ENCODE results near the gene CA7. TPM values are rescaled to one million over a fixed set of nuclear protein-coding genes. Genes with fewer than 3 reads are reported as not detected.
A peak's percentile ranks its signal among the peaks of the same experiment; 100 is the strongest.

The CA7 gene
- total RNA-seq, 4 donors from 2014 or later: 0.19 TPM; not detected in 3

GRCh38 chr16:66891797-66892196 is 47.6 kb downstream of the CA7 start:
- ATAC-seq (no peak), DNase-seq (no peak)
- in situ Hi-C loops (cut with MboI; ENCODE audit: low sequenced_read_pairs in 4 of 4): no loop called here
- no peak overlapping the region for H3K27ac ChIP-seq
- TF ChIP-seq CTCF (IDR thresholded peaks at IDR 0.05 in 4 of 5, conservative IDR thresholded peaks at IDR 0.05 in 1 of 5) (no peak), POLR2A (IDR thresholded peaks at IDR 0.05) (no peak)
- H3K27me3 ChIP-seq: no peaks in the 10 kb centered on the region
- intact Hi-C loops (cut with DNase I; ENCODE audit: low total_unique reads): no loop called here
- H3K36me3 ChIP-seq: no peaks in the 10 kb centered on the region
- peaks cover 0 to 4% of the 10 kb centered on the region in 2 donors for H3K4me1 ChIP-seq
- H3K9me3 ChIP-seq: no peaks in the 10 kb centered on the region
- H3K4me3 ChIP-seq: no peak overlapping the region

DNA sequence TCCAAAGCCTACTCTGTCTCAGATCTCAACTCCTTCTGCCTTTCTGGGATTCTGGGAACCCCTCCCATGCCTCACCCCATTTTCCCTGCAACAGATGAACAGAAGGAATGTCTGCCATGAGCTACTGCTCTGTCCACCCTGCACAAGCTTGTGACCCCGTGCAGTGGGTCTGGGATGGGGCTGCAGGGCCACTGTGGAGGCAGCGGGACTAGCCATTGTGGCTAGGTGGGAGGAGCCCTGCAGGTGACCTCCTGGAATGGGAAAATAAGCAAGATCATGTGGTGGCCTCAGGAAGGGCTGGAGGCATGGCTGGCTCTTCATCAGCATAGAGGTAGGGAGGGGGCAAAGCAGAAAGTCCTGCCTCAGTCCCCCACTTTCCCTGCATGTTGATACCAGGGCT is 49.8 kb downstream of the CA7 start:
- no peaks in the 10 kb centered on the region for H3K9me3 ChIP-seq
- H3K4me1 ChIP-seq: peaks cover 11 to 14% of the 10 kb centered on the region in 2 donors
- intact Hi-C loops (cut with DNase I; ENCODE audit: low total_unique reads): loop anchor here (2.0 kb wide), 1 partner anchor 261 kb away; no protein-coding TSS in a partner anchor
- in situ Hi-C loops (cut with MboI; ENCODE audit: low sequenced_read_pairs in 4 of 4): no loop called here
- H3K27me3 ChIP-seq: no peaks in the 10 kb centered on the region
- no peak for TF ChIP-seq POLR2A (IDR thresholded peaks at IDR 0.05)
- no peak for TF ChIP-seq CTCF (IDR thresholded peaks at IDR 0.05 in 4 of 5, conservative IDR thresholded peaks at IDR 0.05 in 1 of 5)
- DNase-seq (no peak), ATAC-seq (no peak)
- no peak overlapping the region for H3K27ac ChIP-seq
- H3K36me3 ChIP-seq: no peaks in the 10 kb centered on the region
- H3K4me3 ChIP-seq: no peak overlapping the region

DNA sequence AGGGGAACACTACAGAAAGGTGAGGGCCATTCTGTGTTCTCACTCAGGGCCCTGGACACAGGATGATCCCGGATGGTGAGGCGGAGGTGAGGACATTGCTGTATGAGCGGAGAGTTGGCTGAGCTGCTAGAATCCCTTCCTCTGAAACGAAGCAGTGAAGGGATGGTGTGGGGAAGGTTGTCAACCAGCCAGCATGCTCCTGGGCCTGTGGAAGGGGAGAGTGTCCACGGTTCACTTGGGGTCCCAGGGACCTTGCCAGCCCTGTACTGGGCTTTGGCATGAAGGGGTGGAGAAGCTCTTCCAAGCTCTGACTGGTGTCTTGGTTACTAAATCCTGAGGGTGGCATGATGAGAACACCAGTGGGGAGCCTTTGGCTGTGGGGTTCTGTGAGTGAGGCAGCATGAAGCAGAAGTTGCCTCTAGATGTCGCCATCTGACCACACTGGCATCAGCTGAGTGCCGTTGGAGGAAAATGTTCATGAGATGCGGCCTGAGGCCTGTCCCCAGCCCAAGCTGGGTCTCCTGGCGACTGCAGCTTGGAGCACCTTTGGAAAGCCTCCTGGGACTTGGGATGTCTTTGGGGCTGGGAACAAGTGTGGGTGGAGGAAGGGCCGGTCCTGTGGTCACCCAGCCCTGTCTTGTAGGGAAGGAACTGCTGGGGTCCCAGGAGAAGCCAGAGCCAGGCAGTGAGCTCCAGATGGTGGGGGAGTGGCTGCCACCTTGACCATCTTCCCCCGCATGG is 50.9 kb downstream of the CA7 start:
- ATAC-seq (peak; percentile 51 to 53), DNase-seq (peak; percentile 66 to 81)
- peak overlapping the region; percentile 71 to 98 (median 96) for H3K27ac ChIP-seq
- H3K9me3 ChIP-seq: no peaks in the 10 kb centered on the region
- no peak for TF ChIP-seq POLR2A (IDR thresholded peaks at IDR 0.05)
- TF ChIP-seq CTCF (IDR thresholded peaks at IDR 0.05 in 4 of 5, conservative IDR thresholded peaks at IDR 0.05 in 1 of 5): peak; percentile 80 to 94 (median 88)
- no peaks in the 10 kb centered on the region for H3K27me3 ChIP-seq
- no peak overlapping the region for H3K4me3 ChIP-seq
- intact Hi-C loops (cut with DNase I; ENCODE audit: low total_unique reads) (loop anchor here (1.0 to 2.0 kb wide), 2 partner anchors 33 to 260 kb away; no protein-coding TSS in a partner anchor), in situ Hi-C loops (cut with MboI; ENCODE audit: low sequenced_read_pairs in 4 of 4) (no loop called here)
- H3K36me3 ChIP-seq: no peaks in the 10 kb centered on the region
- H3K4me1 ChIP-seq: peaks cover 21 to 25% of the 10 kb centered on the region in 2 donors

DNA sequence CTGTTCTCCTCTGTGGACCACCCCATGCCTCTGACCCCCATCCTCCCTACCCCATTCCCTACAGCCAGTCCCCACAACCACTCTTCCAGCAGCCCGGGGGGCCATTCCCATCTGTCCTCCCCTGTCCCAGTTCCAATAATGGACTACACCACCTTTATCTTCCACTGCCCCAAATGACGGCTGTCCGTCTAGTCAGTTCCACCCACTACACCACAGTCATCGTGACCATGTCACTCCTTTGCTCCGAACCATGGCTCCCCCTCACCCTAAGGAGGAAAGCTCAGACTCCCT is 51.4 kb downstream of the CA7 start:
- Histone ChIP-seq H3K4me1 (peaks cover 26 to 30% of the 10 kb centered on the region in 2 donors), H3K9me3 (no peaks in the 10 kb centered on the region), H3K27ac (peak overlapping the region; percentile 71 to 98 (median 96)), H3K36me3 (no peaks in the 10 kb centered on the region), H3K4me3 (no peak overlapping the region), H3K27me3 (no peaks in the 10 kb centered on the region)
- intact Hi-C loops (cut with DNase I; ENCODE audit: low total_unique reads) (loop anchor here (1.0 to 2.0 kb wide), 2 partner anchors 33 to 259 kb away; no protein-coding TSS in a partner anchor), in situ Hi-C loops (cut with MboI; ENCODE audit: low sequenced_read_pairs in 4 of 4) (no loop called here)
- DNase-seq (no peak), ATAC-seq (no peak)
- TF ChIP-seq CTCF (IDR thresholded peaks at IDR 0.05 in 4 of 5, conservative IDR thresholded peaks at IDR 0.05 in 1 of 5) (no peak), POLR2A (IDR thresholded peaks at IDR 0.05) (no peak)

Data from gastrocnemius medialis (tissue), 4 donors.